HG03175 (cell line): ENCODE data around the gene PLEKHA5.
"Not testable (repeated sequence)": the region's sequence is repeated elsewhere in the genome, so short reads cannot be mapped to it uniquely, and the experiment has no call there.

Experiments used
- ATAC-seq: cut with Tn5 transposase; IDR thresholded peaks from one replicate; pipeline ENCODE4 v1.9.1; 2021; ENCODE audit warnings: mild to moderate bottlenecking, moderate library complexity; ENCODE audit not compliant: unreplicated experiment

PLEKHA5 gene

DNA sequence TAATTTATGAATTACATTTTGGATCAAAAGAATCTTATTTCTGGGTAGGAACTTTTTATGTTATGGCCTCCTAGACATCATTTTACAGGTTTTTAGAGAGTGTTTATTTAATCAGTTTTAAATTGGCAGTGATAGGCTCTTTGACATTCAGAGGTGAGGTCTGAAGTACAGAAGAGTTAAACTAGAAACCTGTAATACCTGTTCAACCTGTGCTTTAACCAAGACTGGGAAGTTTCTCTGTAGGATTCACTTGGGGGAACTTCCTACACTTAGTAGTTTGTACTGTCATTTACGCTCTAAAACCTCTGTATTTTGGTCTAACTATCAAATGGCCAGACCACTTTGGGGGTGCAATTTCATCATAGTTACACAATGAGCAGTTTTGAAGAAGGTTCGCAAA, 35.9 kb downstream of the PLEKHA5 start:
- no peak for ATAC-seq

DNA sequence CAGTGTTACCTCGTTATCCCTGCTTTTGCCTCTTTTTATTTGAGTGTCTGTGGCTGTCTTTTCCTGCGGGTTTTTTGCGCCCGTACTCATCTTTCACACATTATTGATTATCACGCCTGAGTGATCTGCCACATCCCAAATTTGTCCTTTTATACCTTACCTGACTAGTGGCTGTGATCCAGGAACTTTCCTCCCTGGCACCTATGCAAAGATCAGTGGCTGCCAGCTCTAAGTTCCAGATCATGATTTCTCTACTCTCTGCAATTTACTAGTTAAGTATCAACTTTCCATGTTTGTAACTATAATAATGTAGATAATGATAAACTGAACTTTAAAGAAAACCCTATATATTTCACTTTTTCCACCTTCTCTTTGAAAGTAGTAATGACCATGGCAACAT, 36.9 kb downstream of the PLEKHA5 start:
- ATAC-seq, result no peak

DNA sequence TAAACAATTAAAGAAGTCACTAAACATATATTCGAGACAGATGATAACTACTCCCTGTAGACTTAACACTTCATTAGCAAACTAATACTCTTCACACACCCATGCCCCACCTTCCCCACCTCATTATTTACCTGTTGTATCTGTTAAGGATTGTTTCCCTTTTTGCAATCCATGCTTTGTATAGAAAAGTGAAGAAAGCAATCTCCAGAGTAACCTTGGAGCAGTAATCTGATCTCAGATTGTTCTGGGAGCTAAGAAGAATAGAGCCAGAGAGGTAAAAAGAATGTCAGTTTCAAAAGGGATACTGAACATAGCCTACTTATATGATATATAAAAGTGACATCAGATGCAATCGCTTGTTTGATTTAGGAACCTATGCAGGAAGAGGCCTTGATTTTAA, 37.4 kb downstream of the PLEKHA5 start:
- ATAC-seq, result no peak

DNA sequence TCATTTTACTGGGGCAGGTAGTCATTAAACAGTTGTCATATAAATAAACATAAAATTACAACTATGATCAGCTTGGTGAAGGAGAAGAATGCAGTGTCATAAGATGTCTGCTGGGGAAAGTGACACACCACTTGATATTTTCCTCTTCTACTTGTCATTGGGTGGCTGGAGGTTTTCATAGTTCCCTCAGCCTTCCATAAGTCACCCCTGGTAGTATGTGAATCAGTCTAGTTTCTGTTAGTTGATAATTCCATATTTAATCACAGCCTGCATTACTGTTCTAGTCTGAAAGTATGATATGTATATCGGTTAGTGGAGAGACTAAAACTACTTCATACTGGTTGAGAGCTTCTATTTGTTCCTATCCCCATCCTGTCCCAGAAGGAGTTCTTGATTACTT, 38.2 kb downstream of the PLEKHA5 start:
- no peak for ATAC-seq

DNA sequence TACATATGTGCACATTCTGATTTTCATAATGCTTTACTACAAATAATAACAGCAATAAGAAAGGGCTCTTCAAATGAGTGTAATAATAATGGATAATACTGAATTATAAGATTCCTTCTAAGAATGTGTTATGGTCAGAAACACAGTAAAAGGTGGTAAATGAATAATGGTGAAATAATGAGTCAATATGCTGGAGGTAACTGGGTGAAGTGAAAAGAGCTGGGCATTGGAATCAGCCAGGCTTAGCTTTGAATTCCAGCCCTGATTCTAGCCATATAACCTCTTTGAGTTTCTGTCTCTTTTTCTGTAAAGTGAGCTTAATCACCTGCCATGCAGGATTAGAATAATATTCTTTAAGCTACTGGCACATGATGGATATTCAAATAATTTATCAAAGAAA, 39.1 kb downstream of the PLEKHA5 start:
- no peak for ATAC-seq

DNA sequence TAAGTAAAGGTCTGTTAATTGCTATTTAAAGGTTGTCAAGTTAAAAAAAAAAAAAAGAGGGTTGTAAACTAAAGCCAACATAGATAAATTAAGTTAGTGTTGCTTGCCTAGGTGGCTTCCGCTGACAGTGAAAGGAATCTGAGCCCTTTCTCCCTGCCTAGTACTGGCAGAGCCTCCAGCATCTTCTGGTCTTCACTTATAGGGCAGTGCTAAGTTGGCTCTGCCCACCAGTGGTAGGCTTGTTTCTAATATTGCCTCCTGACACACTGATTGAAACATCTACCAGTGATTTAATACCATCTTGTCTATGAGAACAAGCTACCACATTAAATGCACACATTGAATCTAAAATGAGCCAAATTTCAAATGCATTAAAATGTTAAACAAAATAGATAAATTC, 39.7 kb downstream of the PLEKHA5 start:
- no peak for ATAC-seq

DNA sequence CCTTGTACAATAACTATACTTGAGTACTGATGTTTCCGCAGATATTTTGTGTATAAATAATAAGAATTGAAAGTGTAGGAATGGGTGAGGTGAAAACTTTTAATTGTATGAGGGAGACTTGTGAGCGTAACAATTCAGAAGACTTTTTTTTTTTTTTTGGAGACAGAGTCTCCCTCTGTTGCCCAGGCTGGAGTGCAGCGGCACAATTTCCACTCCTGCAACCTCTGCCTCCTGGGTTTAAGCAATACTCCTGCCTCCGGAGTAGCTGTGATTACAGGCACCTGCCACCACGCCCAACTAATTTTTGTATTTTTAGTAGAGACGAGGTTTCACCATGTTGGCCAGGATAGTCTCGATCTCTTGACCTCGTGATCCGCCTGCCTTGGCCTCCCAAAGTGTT, 40.8 kb downstream of the PLEKHA5 start:
- ATAC-seq, result not testable (repeated sequence)

DNA sequence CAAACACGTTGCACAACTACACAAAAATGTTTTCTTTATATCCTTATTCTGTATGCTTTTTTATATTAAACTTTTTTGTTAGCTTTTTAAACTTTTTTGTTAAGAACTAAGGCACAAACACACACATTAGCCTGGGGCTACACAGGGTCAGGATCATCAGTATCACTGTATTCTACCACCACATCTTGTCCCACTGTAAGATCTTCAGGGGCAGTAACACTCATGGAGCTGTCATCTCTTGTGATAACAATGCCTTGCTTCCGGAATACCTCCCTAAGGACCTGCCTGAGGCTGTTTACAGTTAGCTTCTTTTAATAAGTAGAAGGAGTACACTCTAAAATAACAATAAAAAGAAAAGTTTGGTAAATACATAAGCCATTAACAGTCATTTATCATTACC, 42.2 kb downstream of the PLEKHA5 start:
- no peak for ATAC-seq

DNA sequence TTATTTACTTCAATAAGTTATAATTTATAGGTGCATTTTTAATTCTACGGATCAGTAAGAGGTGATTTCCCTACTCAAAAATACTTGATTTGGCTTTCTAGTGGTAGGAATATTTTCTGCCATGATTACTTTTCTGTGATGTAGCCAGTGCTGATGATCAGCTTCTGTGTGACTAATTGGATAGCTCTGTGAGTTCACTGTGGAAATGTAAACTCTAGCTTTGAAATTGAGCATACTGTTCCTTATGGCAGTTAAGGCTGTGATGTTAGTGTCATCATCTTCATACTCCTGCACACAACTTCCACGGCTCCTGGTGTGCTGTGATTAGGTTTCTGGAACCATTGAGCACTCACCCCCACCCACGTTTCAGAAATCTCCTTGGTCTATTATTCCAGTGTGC, 48.2 kb downstream of the PLEKHA5 start:
- no peak for ATAC-seq

DNA sequence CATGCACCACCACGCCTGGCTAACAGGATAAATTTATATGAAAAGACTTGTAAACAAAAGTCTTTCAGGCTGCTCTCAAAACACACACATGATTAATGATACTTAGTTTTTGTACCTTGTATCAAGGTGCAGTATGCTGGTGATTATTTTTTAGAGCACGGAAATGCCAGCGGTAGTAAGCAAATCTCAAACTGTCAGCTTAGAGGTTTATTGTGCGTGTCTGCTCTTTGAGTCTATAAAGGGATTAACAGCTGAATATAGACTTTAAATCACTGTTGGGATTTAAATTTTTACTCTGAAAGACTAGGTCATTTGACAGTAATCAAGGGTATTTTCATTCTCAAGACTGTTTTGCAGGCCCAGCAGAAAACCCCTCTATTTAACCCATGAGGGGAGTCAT, 50.5 kb downstream of the PLEKHA5 start:
- no peak for ATAC-seq

DNA sequence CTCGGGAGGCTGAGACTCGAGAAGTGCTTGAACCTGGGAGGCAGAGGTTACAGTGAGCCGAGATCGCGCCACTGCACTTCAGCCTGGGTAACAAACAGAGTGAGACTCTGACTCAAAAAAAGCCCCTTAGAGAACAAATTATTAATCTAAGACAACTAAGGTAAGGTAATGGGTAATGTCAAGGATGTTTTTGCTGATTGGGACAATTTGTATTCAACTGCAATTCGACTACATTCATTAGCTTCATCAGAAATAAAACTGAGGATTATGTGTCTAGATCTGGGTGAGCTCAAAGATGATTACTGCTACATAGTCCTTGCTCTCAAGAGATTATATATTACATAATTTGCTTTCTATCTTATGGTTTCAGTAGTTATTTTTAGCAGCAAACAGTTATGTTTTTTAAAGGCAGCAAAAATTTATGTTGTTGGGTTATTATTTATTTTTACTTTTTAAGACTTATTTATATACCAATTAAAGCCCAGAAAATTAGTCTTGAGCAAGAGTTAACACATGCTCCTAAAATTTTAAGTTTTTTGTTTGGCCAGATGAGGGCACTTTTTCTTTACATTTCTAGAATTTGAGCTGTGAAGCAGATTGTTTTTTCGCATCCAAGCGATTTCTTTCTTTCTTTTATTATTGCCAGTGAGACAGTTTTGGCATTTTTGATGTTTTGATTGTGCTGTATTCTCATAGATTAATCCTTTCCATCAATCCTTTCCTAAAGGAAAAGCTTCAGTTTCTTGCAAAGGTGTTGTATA, 52.3 kb downstream of the PLEKHA5 start:
- no peak for ATAC-seq

DNA sequence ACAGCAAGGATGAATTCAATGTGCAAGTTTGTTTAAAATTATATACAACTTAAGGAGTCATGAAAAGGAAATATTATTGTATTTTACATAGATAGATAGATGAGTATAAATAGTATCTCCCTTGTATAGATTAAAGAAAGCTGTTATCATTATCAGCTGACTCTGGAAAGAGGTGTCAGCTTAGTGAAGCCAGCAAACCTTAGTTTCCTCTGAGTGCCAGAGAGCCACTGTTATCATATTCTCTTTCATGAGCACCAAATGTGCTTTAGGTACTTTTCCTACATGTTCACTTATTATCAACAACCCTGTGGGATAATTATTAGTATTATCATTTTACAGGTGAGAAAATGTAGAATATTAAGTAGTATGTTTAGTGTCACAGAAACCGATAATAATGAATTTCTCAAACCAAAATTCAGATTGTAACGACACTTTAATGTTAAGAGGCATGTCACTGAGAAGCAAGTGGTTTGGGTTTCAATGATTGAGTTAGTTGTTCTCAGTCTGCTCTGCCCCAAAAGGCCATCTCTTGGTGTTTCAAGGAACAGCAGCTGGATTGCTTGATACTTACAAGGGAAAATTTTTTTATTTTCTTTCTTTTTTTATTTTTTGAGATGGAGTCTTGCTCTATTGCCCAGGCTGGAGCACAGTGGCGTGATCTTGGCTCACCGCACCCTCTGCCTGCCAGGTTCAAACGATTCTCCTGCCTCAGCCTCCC, 53.7 kb downstream of the PLEKHA5 start:
- ATAC-seq, result no peak

DNA sequence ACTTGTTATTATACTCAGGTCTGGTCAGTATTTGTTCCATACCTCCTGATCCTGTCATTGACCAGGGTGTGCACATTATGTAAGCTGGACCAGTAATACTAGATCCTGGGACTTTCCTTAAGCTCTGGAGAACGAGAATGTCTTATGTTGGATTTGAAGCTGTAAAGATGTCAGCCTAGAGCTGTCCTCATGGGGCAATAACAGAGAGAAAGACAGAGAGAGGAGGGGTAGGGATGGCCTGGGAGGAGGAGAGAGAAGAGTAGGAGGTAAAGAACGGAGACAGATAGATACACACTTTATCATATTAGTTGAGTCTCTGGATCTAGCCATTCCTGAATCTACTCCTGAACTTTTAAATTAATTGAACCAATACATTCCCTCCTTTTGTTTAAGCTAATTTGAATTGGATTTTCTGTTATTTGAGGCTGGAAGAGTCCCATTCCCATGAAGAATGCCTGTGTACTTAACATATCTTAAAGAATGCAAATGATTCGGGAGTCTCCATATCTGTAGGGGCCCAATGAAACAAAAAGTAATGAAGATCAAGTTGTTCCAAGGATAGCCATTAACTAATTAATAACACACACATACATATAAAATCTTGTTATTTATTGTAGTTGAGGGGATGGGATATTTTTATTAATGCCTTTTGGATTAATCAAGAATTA, 55.9 kb downstream of the PLEKHA5 start:
- no peak for ATAC-seq

DNA sequence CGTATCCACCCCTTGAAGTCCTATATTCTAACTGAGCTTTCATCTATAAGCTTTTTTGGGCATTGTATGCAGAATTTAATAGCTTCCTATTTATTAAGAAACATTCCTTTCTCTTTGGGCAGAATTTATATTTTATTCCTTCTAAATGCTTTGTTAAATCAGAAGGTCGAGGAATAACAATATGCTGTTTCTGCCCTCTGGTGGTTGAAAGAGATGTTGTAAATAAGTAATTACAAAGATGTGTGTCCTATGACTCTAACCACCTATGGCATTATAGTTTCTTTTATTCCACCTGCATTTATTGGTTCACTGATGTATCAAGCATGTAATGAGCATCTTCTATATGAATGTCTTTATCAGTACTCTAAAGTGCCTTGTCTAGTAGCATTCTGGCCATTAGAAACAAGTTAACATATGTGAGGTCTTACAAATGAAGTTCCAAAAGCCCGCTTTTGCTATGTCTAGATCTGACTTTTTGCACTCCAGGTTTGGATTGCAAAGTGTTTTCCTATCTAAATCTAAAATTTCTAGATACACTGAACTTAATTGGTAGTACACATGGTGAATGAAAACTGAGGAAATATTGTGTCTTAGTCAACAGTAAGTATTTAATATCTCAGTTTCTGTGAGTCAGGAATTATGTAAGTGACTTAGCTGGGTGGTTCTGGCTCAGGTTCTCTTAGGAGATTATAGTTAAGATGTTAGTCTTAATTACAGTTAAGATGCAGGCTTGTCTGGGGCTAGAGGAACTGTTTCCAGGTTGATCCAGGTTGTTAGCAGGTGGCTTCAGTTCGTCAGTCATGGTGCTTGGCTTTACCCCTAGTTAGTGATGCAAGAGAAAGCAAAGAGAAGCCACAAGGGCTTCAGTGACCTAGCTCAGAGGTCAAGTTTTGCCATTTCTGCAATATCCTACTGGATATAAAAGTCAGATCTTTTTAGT, 57.5 kb downstream of the PLEKHA5 start:
- no peak for ATAC-seq

DNA sequence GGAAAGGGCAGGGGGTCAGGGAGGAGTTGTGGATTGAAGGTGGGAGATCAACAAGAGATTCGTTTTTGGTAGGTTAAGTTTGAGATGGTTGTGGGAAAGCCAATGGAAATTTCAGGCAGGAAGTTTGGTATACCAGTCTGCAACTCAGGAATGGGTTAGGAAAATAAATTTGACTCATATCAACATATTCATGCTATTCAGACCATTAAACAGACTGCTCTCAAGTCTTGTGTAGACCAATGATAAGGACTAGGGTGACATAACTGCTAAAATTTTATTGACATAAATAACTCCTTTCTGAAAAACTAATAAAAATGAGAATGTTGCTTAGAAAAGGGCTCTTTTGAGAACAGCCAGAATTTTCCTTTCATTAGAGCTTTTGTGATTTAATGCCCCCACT, 60.0 kb downstream of the PLEKHA5 start:
- ATAC-seq, result no peak

DNA sequence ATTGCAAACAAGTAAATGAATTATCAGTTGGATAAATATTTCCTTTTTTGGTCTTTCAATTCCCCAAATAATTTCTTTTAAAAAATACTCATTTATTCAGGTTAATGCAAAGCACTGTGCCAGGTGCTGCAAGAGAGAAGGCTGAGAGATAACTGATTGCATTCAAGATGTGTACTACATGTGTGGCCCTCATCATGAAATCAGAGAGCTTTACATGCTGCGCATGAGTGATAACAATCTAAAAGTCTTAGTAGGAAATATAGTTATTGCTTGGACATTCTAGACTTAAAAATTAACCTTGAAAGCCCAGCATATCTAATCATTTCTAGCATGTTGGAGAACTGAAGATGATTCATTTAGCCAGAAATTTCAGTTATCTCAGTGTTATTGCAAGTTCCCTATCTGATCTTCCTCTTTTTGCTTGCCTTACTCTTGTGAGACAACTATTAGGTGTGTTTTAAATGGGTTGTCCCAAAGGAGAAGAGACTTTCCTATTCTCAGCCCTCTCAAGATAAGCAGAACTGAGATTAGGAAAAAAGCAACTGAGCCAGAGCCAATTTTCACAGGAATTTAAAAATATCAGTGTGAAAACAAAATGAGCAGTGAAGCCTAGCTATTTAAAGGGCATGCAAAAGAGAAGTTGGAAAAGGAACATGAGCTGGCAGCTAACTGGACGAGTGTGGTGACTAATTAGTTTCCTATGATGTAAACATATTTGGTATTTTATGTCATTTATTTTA, 60.9 kb downstream of the PLEKHA5 start:
- ATAC-seq, result peak; percentile 51

DNA sequence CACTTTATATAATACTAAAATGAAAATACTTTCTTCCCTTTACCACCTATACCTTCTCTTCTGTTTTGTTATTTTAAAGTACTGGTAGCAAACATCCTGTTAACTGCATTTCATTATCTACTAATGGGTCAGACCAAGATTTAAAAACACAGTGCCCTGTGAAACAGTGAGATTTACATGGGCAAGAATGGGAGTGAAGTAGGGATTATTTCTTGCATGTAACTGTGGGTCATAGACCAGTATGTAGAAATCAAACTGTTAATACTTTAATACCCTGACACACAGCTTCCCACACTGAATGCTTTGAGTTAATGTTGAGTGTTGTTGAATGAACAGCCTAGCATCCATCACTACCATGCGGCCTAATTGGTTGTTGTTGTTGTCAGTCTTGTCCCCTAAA, 61.6 kb downstream of the PLEKHA5 start:
- no peak for ATAC-seq

DNA sequence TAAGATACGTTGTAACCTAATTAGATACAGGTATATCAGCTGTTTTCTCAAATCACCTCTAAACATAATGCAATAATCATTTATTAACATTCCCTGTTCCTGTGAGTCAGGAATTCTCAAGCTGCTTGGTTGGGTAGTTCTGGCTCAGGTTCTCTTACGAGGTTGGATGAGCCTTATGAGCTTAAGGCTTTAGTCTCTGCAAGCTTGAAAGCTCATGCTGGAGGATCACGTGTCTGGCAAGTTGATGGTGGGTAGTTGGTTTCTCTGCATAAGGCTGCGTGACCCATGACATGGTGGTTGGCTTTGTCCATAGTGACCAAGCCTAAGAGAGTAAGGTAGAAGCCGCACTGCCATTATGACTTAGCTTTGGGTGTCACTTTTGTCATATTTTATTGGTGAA, 62.0 kb downstream of the PLEKHA5 start:
- no peak for ATAC-seq

DNA sequence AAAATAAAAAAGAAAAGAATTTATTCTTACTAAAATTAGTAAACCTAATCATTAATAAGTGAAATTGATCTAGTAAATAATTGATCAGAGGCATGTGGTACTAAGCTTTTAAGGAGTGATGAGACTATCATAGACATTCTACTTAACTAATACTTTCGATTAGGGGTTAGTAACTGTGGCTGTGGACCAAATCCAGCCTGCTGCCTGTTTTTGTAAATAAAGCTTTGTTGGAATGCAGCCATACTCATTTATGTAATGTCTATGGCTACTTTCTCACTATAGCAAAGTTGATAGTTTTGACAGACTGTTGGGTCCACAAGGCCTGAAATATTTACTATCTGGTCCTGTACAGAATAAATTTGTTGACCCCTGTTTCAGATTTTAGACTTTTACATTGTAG, 63.2 kb downstream of the PLEKHA5 start:
- no peak for ATAC-seq

DNA sequence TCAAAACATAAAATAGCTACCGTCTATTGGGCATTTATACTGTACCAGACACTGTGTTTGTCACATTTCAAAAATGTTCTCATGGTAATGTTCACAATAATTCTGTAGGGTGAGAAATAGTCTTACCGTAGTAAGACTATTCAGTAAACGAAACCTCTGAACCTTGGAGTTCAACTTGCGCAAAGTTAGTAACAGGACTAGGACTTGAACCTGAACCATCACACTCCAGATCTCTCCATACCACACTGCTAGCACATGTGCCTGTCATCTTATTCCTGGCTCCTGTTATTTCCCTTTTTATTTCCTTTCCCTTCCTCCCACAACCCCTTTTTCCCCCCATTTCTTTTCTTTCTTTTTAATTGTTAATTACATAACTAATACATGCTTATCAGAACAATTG, 65.4 kb downstream of the PLEKHA5 start:
- no peak for ATAC-seq
